ENCODE measurements around the gene GDPD1. TPM values are rescaled to one million over a fixed set of nuclear protein-coding genes. Genes with fewer than 3 reads are reported as not detected.
A peak's percentile ranks its signal among the peaks of the same experiment; 100 is the strongest.
"Not testable (repeated sequence)": the region's sequence is repeated elsewhere in the genome, so short reads cannot be mapped to it uniquely, and the experiment has no call there.

GDPD1 gene
- total RNA-seq, 1 donor: 2.6 TPM

GRCh38 chr17:59310263-59310920 is 90.1 kb downstream of the GDPD1 start:
- TF ChIP-seq, protein P1, sequence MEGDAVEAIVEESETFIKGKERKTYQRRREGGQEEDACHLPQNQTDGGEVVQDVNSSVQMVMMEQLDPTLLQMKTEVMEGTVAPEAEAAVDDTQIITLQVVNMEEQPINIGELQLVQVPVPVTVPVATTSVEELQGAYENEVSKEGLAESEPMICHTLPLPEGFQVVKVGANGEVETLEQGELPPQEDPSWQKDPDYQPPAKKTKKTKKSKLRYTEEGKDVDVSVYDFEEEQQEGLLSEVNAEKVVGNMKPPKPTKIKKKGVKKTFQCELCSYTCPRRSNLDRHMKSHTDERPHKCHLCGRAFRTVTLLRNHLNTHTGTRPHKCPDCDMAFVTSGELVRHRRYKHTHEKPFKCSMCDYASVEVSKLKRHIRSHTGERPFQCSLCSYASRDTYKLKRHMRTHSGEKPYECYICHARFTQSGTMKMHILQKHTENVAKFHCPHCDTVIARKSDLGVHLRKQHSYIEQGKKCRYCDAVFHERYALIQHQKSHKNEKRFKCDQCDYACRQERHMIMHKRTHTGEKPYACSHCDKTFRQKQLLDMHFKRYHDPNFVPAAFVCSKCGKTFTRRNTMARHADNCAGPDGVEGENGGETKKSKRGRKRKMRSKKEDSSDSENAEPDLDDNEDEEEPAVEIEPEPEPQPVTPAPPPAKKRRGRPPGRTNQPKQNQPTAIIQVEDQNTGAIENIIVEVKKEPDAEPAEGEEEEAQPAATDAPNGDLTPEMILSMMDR (IDR thresholded peaks at IDR 0.05; ENCODE audit: insufficient read depth, low read depth, low read length): no peak
- no peak overlapping the region for H3K4me3 ChIP-seq (ENCODE audit: low read depth, low read length)
- DNase-seq (ENCODE audit: low read depth): no peak

DNA sequence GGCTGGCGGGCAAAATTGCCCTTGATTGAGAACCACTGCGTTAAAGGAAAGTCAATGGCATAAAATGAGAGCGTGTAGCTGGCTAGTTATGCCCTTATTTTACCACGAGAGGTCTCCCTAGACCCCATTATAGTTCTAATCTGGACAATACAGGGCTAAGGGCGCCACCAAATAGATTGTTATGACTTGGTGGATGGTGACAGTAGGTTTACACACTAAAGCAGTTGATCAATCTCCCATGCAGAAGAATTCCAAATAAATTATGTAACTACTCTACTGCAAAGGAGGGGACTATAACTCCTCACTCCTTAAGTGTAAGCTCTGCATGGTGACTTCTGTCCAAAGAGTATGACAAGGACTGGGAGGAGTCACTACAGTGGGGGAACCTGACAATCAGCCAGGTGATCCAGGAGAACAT is 90.7 kb downstream of the GDPD1 start:
- DNase-seq (ENCODE audit: low read depth): peak; percentile 62
- H3K4me3 ChIP-seq (ENCODE audit: low read depth, low read length): no peak overlapping the region
- TF ChIP-seq, protein P1 (IDR thresholded peaks at IDR 0.05; ENCODE audit: insufficient read depth, low read depth, low read length): peak; percentile 80

GRCh38 chr17:59311521-59311920 is 91.2 kb downstream of the GDPD1 start:
- DNase-seq (ENCODE audit: low read depth); H3K4me3 ChIP-seq (ENCODE audit: low read depth, low read length): not testable (repeated sequence)

GRCh38 chr17:59315866-59316265 is 95.6 kb downstream of the GDPD1 start:
- DNase-seq (ENCODE audit: low read depth): no peak
- TF ChIP-seq, protein P1 (IDR thresholded peaks at IDR 0.05; ENCODE audit: insufficient read depth, low read depth, low read length): no peak
- H3K4me3 ChIP-seq (ENCODE audit: low read depth, low read length): no peak overlapping the region

Small RNA genes lying within 50 kb of the gene (small RNA-seq; reads per million reads assigned to genes)
- gene RF00019 (not detected), gene SNRPGP17 (not detected)

Other genes with a start within 250 kb of the GDPD1 start
- 44.1 and 62.6 TPM in 2 replicates for gene TRIM37, start 113.6 kb upstream of the GDPD1 start, total RNA-seq
- 52.2 and 68.2 TPM in 2 replicates for gene SKA2, start 65.3 kb upstream of the GDPD1 start, total RNA-seq
- 8.4 and 11.2 TPM in 2 replicates for gene PRR11, start 64.8 kb upstream of the GDPD1 start, total RNA-seq
- gene SMG8, start 10.5 kb upstream of the GDPD1 start, total RNA-seq: 19.3 and 32.8 TPM in 2 replicates
- 7.1 and 7.8 TPM in 2 replicates for gene YPEL2, start 111.1 kb downstream of the GDPD1 start, total RNA-seq

Data from fibroblast of villous mesenchyme (primary cell).